Measurements from ENCODE around the gene TTLL6.
"Not testable (repeated sequence)": the region's sequence is repeated elsewhere in the genome, so short reads cannot be mapped to it uniquely, and the experiment has no call there.

The TTLL6 gene

GRCh38 chr17:48816774-48817590 lies at the start of gene TTLL6:
TTLL6 (minus strand) TSS chr17:48817229; CDS start chr17:48817072, 157 bp downstream.
- Histone ChIP-seq H3K4me1 (ENCODE audit: control insufficient read depth, insufficient read depth, low read length) (peaks cover 4% of the 10 kb centered on the region), H3K27ac (ENCODE audit: low read depth, low read length) (no peak within 1 kb of the TSS), H3K27me3 (ENCODE audit: control insufficient read depth, insufficient read depth, low read length) (no peaks in the 10 kb centered on the region), H3K9ac (ENCODE audit: low read length) (peak within 1 kb of the TSS; percentile 37), H3K36me3 (ENCODE audit: control insufficient read depth, insufficient read depth, low read length) (no peaks in the 10 kb centered on the region), H3K4me3 (ENCODE audit: low read length) (peak within 1 kb of the TSS; percentile 73)

GRCh38 chr17:48860456-48860855 lies 43.4 kb upstream of the TTLL6 start:
- no peaks in the 10 kb centered on the region for H3K4me1 ChIP-seq (ENCODE audit: control insufficient read depth, insufficient read depth, low read length)
- no peaks in the 10 kb centered on the region for H3K27me3 ChIP-seq (ENCODE audit: control insufficient read depth, insufficient read depth, low read length)
- peaks cover 34% of the 10 kb centered on the region for H3K36me3 ChIP-seq (ENCODE audit: control insufficient read depth, insufficient read depth, low read length)
- H3K4me3 ChIP-seq (ENCODE audit: low read length) = no peak overlapping the region
- no peak overlapping the region for H3K27ac ChIP-seq (ENCODE audit: low read depth, low read length)
- no peak overlapping the region for H3K9ac ChIP-seq (ENCODE audit: low read length)

GRCh38 chr17:48860034-48860433 lies 43.0 kb upstream of the TTLL6 start:
- no peak overlapping the region for H3K9ac ChIP-seq (ENCODE audit: low read length)
- no peak overlapping the region for H3K27ac ChIP-seq (ENCODE audit: low read depth, low read length)
- no peaks in the 10 kb centered on the region for H3K4me1 ChIP-seq (ENCODE audit: control insufficient read depth, insufficient read depth, low read length)
- no peaks in the 10 kb centered on the region for H3K27me3 ChIP-seq (ENCODE audit: control insufficient read depth, insufficient read depth, low read length)
- peaks cover 38% of the 10 kb centered on the region for H3K36me3 ChIP-seq (ENCODE audit: control insufficient read depth, insufficient read depth, low read length)
- H3K4me3 ChIP-seq (ENCODE audit: low read length) = no peak overlapping the region

GRCh38 chr17:48856122-48856821 lies 39.2 kb upstream of the TTLL6 start:
- no peak overlapping the region for H3K4me3 ChIP-seq (ENCODE audit: low read length)
- no peak overlapping the region for H3K27ac ChIP-seq (ENCODE audit: low read depth, low read length)
- H3K36me3 ChIP-seq (ENCODE audit: control insufficient read depth, insufficient read depth, low read length) = peaks cover 32% of the 10 kb centered on the region
- no peak overlapping the region for H3K9ac ChIP-seq (ENCODE audit: low read length)
- no peaks in the 10 kb centered on the region for H3K4me1 ChIP-seq (ENCODE audit: control insufficient read depth, insufficient read depth, low read length)
- no peaks in the 10 kb centered on the region for H3K27me3 ChIP-seq (ENCODE audit: control insufficient read depth, insufficient read depth, low read length)

GRCh38 chr17:48854774-48855476 lies 37.9 kb upstream of the TTLL6 start:
- no peak overlapping the region for H3K9ac ChIP-seq (ENCODE audit: low read length)
- no peaks in the 10 kb centered on the region for H3K27me3 ChIP-seq (ENCODE audit: control insufficient read depth, insufficient read depth, low read length)
- no peak overlapping the region for H3K27ac ChIP-seq (ENCODE audit: low read depth, low read length)
- no peaks in the 10 kb centered on the region for H3K4me1 ChIP-seq (ENCODE audit: control insufficient read depth, insufficient read depth, low read length)
- H3K4me3 ChIP-seq (ENCODE audit: low read length) = no peak overlapping the region
- H3K36me3 ChIP-seq (ENCODE audit: control insufficient read depth, insufficient read depth, low read length) = peaks cover 34% of the 10 kb centered on the region

DNA sequence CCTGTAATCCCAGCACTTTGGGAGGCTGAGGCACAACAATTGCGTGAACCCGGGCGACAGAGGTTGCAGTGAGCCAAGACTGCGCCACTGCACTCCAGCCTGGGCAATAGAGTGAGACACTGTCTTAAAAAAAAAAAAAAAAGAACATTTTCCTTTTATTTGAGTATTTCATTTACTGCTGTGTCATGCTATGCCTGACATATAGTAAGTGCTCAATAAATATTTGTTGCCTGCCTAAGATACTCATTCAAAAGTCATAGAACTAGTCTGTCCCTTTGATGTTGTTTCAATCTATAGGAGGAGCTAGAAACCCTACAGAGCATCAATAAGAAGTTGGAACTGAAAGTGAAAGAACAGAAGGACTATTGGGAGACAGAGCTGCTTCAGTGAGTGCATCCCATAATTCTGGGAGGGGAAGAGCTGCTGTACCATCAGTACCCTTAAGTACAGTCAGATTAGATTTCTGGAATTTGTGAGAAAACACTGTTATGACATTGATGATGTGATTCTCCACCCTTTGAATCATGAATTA lies 33.8 kb upstream of the TTLL6 start:
- Histone ChIP-seq H3K9ac (ENCODE audit: low read length) (no peak overlapping the region), H3K4me3 (ENCODE audit: low read length) (no peak overlapping the region), H3K27ac (ENCODE audit: low read depth, low read length) (no peak overlapping the region), H3K27me3 (ENCODE audit: control insufficient read depth, insufficient read depth, low read length) (no peaks in the 10 kb centered on the region), H3K36me3 (ENCODE audit: control insufficient read depth, insufficient read depth, low read length) (peaks cover 44% of the 10 kb centered on the region), H3K4me1 (ENCODE audit: control insufficient read depth, insufficient read depth, low read length) (no peaks in the 10 kb centered on the region)

- no peak overlapping the region for H3K9ac ChIP-seq (ENCODE audit: low read length)
- H3K27me3 ChIP-seq (ENCODE audit: control insufficient read depth, insufficient read depth, low read length) = no peaks in the 10 kb centered on the region
- H3K4me1 ChIP-seq (ENCODE audit: control insufficient read depth, insufficient read depth, low read length) = peaks cover 12% of the 10 kb centered on the region
- H3K36me3 ChIP-seq (ENCODE audit: control insufficient read depth, insufficient read depth, low read length) = peaks cover 6% of the 10 kb centered on the region
- no peak overlapping the region for H3K27ac ChIP-seq (ENCODE audit: low read depth, low read length)
- no peak overlapping the region for H3K4me3 ChIP-seq (ENCODE audit: low read length)
Observed at GRCh38 chr17:48843187-48843900, 26.3 kb upstream of the TTLL6 start.

DNA sequence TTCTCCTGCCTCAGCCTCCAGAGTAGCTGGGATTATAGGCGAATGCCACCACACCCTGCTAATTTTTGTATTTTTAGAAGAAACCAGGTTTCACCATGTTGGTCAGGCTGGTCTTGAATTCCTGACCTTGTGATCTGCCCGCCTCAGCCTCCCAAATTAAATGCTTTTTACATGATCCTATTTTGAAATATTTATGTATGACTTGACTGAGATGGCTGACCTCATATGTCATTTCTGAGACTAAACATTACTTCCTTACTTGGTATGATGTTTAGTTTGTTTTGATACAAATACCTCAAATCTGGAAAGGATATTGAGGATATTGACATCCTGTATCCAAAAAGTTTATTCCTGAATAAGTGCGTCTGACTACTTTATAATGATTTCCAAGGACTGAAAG lies 25.7 kb upstream of the TTLL6 start:
- H3K4me3 ChIP-seq (ENCODE audit: low read length) = no peak overlapping the region
- peaks cover 3% of the 10 kb centered on the region for H3K36me3 ChIP-seq (ENCODE audit: control insufficient read depth, insufficient read depth, low read length)
- H3K4me1 ChIP-seq (ENCODE audit: control insufficient read depth, insufficient read depth, low read length) = peaks cover 12% of the 10 kb centered on the region
- H3K27me3 ChIP-seq (ENCODE audit: control insufficient read depth, insufficient read depth, low read length) = no peaks in the 10 kb centered on the region
- no peak overlapping the region for H3K27ac ChIP-seq (ENCODE audit: low read depth, low read length)
- no peak overlapping the region for H3K9ac ChIP-seq (ENCODE audit: low read length)

DNA sequence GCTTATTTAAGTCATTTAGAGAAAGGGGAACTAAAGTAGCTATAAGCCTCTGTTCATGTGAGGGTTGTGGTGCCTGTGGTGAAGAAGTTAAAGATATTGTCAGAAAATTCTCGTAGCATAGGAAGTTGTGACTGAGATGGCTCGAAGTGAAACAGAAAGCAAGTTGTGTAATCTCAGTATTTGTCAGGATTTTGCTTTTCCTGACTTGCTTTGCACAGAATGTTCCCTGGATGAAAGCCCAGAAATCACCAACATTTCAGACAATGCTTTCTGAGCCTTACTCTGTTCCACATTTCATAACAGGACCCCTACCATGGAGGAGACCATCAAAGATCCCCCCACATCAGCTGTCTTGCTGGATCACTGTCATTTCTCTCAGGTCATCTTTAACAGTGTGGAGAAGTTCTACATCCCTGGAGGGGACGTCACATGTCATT lies 24.4 kb upstream of the TTLL6 start:
- H3K36me3 ChIP-seq (ENCODE audit: control insufficient read depth, insufficient read depth, low read length) = peaks cover 3% of the 10 kb centered on the region
- H3K4me1 ChIP-seq (ENCODE audit: control insufficient read depth, insufficient read depth, low read length) = peaks cover 12% of the 10 kb centered on the region
- H3K9ac ChIP-seq (ENCODE audit: low read length) = peak overlapping the region; percentile 56
- peak overlapping the region; percentile 90 for H3K27ac ChIP-seq (ENCODE audit: low read depth, low read length)
- H3K27me3 ChIP-seq (ENCODE audit: control insufficient read depth, insufficient read depth, low read length) = no peaks in the 10 kb centered on the region
- peak overlapping the region; percentile 43 for H3K4me3 ChIP-seq (ENCODE audit: low read length)

GRCh38 chr17:48840441-48840840 lies 23.4 kb upstream of the TTLL6 start:
- Histone ChIP-seq H3K4me3 (ENCODE audit: low read length) (no peak overlapping the region), H3K9ac (ENCODE audit: low read length) (no peak overlapping the region)

DNA sequence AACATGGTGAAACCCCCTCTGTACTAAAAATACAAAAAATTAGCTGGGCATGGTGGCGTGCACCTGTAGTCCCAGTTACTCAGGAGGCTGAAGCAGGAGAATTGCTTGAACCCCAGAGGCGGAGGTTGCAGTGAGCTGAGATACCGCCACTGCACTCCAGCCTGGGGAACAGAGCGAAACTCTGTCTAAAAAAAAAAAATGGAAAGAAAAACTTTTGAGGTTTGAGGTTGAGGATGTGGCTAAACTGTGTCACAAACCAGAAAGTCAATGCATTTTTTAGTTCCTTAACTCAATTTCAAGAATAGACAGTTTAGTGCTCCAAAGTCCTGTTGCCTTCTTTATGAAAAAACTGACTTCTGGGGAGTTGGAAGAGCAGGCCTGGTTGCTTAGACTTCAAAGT lies 20.4 kb upstream of the TTLL6 start:
- H3K27me3 ChIP-seq (ENCODE audit: control insufficient read depth, insufficient read depth, low read length); H3K36me3 ChIP-seq (ENCODE audit: control insufficient read depth, insufficient read depth, low read length); H3K9ac ChIP-seq (ENCODE audit: low read length); H3K27ac ChIP-seq (ENCODE audit: low read depth, low read length); H3K4me3 ChIP-seq (ENCODE audit: low read length): not testable (repeated sequence)
- H3K4me1 ChIP-seq (ENCODE audit: control insufficient read depth, insufficient read depth, low read length) = peaks cover 15% of the 10 kb centered on the region

More at GRCh38 chr17:48840441-48840840, 23.4 kb upstream of the TTLL6 start:
- Histone ChIP-seq H3K27me3 (ENCODE audit: control insufficient read depth, insufficient read depth, low read length) (no peaks in the 10 kb centered on the region), H3K27ac (ENCODE audit: low read depth, low read length) (peak overlapping the region; percentile 90), H3K4me1 (ENCODE audit: control insufficient read depth, insufficient read depth, low read length) (peaks cover 12% of the 10 kb centered on the region), H3K36me3 (ENCODE audit: control insufficient read depth, insufficient read depth, low read length) (peaks cover 3% of the 10 kb centered on the region)

DNA sequence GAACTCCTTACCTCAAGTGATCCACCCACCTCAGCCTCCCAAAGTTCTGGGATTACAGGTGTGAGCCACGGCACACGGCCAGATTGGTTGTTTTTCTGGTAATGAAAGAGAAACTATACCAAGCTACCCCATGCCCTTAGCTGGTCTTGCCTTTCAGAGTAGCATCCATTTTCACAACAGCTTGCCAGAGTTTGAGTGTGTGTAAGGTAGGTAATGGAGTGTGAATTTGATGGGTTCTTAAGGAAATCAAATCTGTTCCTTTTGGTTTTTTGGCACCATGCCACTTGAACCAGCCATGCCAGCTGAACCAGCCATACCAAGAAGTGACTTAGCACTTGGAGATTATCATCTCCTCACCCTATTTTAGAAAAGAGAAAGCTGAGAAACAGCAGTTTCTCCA lies 18.9 kb upstream of the TTLL6 start:
- Histone ChIP-seq H3K4me1 (ENCODE audit: control insufficient read depth, insufficient read depth, low read length) (peaks cover 9% of the 10 kb centered on the region), H3K27me3 (ENCODE audit: control insufficient read depth, insufficient read depth, low read length) (no peaks in the 10 kb centered on the region), H3K4me3 (ENCODE audit: low read length) (no peak overlapping the region), H3K36me3 (ENCODE audit: control insufficient read depth, insufficient read depth, low read length) (no peaks in the 10 kb centered on the region), H3K9ac (ENCODE audit: low read length) (no peak overlapping the region), H3K27ac (ENCODE audit: low read depth, low read length) (no peak overlapping the region)
